Measurements from ENCODE around the gene S100PBP.
"Not testable (repeated sequence)": the region's sequence is repeated elsewhere in the genome, so short reads cannot be mapped to it uniquely, and the experiment has no call there.

The S100PBP gene

GRCh38 chr1:32897082-32898049 is 79.9 kb downstream of the S100PBP start:
- in situ Hi-C loops (cut with MboI; ENCODE audit: low sequenced_read_pairs) = loop anchor here (25.0 kb wide), 1 partner anchor 715 kb away; no protein-coding TSS in a partner anchor

DNA sequence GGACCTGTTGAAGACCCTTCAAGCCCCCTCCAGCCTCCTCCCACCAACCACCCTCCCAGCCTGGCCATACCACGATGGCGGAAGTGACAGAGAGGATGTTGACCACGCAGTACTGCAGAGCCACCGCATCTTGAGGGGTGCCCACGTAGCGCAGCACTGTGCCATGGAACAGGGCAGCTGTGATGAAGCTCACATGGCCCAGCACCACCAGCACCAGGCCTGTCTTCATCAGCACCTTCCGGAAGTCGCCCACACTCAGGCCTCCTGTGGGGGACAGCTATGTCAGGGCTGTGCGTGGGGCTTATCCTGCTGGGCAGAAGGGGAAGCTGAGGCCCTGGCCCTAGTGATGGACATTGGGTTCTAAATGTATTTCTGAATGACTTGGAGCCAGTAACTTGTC is 80.6 kb downstream of the S100PBP start:
- in situ Hi-C loops (cut with MboI; ENCODE audit: low sequenced_read_pairs) = loop anchor here (25.0 kb wide), 1 partner anchor 714 kb away; no protein-coding TSS in a partner anchor

DNA sequence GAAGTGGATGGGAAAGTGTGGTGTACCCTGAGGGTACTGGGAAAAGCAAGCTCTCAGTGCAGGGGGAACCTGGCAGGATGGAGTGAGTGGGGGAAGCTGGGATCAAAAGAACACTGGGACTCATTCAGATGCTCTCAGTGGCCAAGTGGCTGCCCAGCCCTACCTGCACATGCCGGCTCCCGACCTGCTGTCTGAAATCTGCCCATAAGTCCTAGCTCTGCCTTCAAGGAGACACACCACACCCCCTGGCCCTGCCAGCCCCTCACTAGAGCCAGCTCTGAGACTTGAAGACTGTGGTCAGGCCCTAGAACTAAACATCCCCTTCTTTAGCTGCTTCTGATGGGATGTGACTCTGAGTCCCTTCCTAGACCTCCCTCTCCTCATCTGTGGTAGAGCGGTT is 81.5 kb downstream of the S100PBP start:
- in situ Hi-C loops (cut with MboI; ENCODE audit: low sequenced_read_pairs) = loop anchor here (25.0 kb wide), 1 partner anchor 713 kb away; no protein-coding TSS in a partner anchor

- in situ Hi-C loops (cut with MboI; ENCODE audit: low sequenced_read_pairs) = loop anchor here (25.0 kb wide), 1 partner anchor 713 kb away; no protein-coding TSS in a partner anchor
These were observed 82.3 kb downstream of the S100PBP start for GRCh38 chr1:32899586-32900296.

GRCh38 chr1:32900371-32900955 is 83.0 kb downstream of the S100PBP start:
- in situ Hi-C loops (cut with MboI; ENCODE audit: low sequenced_read_pairs) = no loop called here

- in situ Hi-C loops (cut with MboI; ENCODE audit: low sequenced_read_pairs) = no loop called here
These were observed 83.7 kb downstream of the S100PBP start, which contains the start of gene TMEM54 for GRCh38 chr1:32900956-32901822. Gene TMEM54 (minus strand): TSS chr1:32901389. CDS start chr1:32901238, 151 bp downstream.

DNA sequence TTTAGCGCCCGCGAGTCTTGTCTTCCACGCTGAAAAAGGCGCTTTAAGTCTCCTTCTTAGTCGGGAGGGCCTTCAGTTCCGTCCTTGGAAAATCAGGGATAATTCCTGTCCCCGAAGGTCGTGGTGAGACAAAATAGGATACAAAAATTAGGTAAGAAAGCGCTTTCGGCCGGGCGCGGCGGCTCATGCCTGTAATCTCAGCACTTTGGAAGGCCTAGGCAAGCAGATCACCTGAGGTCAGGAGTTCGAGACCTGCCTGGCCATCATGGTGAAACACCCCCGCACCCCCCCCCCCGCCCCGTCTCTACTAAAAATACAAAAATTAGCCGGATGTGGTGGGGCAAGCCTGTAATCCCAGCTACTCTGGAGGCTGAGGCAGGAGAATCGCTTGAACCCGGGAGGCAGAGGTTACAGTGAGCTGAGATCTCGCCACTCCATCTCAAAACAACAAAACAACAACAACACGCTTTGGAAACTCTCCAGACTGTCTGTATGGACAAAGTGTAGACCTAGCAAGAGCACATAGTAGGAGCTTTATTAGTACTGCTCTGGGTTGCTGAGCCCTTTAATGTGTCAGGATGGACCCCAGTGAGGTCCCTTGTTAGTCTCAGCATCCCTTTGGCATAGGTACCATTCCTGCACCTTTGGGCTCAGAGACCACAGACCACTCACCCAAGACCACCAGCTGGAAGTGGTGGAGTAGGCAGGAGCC is 84.5 kb downstream of the S100PBP start:
- in situ Hi-C loops (cut with MboI; ENCODE audit: low sequenced_read_pairs) = no loop called here

DNA sequence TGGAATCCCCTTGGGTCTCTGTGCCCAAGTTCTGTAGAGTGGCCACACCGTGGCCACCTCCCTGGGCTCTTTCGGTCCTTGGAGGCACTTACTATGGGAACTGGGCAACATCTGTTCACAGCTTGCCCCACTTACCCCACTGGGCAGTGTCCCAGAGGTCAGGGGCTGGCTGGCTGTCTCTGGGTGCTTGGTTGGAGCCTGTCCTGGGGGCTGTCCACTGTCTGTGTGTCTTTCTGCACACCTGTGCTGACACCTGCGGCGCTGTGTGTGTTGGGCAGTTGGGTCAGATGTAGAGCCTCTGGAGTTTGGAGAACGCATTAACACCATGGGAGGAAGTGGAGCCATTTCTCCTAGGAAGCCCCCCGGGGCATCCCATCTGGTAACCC is 85.1 kb downstream of the S100PBP start:
- in situ Hi-C loops (cut with MboI; ENCODE audit: low sequenced_read_pairs) = no loop called here

DNA sequence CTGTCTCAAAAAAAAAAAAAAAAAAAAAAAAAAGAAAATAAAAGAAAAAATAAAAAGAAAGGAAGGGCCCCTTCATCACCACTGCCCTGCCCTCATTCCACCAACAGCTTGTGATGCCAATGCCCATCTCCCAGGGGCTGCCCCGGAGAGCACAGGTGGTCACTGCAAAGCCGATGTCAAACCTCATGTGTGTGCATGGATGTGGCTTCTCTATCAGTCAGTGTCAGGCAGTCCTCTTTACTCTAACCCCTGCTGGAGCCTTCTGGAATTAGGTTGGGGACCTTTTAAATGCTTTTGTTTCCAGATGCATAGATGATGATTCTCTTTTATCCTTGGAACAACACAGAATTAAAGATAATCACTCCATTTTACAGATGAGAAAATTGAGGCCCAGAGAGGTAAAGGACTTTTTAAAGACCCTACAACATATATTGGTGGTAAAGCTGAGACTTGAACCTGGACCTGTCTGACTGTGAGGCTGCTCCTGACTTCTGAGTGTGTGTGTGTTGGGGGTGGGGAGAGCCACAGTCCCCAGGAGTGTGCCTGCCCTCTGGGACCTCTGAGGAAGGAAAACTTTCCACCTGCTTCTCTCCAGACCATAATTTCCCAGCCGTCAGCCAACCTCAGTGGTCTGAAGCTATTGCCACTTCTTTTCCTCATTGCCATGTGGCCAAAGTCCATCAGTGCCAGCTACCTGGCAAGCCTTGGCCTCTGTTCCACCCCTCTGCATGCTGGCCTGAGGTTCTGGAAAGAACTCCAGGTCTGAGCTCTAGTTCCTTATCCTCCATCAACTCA is 86.7 kb downstream of the S100PBP start:
- in situ Hi-C loops (cut with MboI; ENCODE audit: low sequenced_read_pairs) = no loop called here

DNA sequence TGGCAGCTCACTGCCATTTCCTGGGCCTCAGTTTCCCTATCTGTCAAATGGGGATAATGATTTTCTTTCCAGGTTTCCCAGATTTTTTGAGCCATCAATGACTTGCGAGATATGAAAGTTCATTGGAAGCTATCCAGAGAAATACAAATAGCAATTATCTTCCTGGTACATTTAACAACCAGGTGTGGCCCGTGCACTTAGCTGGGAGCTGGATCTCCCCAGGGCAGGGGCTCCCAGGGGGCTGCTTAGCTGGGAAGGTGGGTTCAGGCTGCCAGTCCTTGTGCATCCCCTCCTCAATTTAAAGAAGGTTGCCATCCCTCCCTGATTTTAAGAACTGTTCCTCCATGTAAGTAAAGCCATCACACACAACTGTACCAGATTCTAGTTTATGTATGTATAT is 87.3 kb downstream of the S100PBP start:
- in situ Hi-C loops (cut with MboI; ENCODE audit: low sequenced_read_pairs) = no loop called here

DNA sequence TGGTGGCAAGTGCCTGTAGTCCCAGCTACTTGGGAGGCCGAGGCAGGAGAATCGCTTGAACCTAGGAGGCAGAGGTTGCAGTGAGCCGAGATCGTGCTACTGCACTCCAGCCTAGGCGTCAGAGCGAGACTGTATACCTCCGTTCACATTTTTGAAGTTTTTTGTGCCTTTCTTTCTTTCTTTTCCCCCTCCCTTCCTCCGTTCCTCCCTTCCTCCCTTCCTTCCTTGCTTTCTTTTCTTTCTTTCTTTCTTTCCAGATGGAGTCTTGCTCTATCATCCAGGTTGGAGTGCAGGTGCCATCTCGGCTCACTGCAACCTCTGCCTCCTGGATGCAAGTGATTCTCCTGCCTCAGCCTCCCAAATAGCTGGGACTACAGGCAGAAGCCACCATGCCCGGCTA is 88.1 kb downstream of the S100PBP start:
- in situ Hi-C loops (cut with MboI; ENCODE audit: low sequenced_read_pairs) = not testable (repeated sequence)

GRCh38 chr1:32906654-32907053 is 89.2 kb downstream of the S100PBP start:
- in situ Hi-C loops (cut with MboI; ENCODE audit: low sequenced_read_pairs) = no loop called here

DNA sequence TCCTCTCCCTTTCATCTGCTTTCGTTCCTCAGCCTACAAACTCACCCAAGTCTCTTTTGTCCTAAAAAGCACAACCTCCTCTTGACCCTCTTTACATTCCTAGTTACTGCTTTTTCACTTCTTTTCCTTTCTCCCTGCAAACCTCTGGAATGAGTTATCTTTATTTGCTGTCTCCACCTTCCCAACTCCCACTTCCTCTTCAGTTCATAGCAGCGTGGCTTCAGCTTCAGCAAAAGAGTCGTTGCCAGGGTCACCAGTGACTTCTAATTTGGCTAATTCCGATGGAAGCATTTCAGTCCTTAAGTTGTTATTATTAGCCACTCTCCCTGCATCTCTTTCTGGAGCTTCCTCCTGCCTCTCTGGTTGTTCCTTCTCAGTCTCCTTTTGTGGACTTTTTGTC is 90.0 kb downstream of the S100PBP start:
- in situ Hi-C loops (cut with MboI; ENCODE audit: low sequenced_read_pairs) = no loop called here

All from HL-60/S4 (cell line).